Karpas-422 (cell line): ENCODE measurements around the gene ZER1. TPM values are rescaled to one million over a fixed set of nuclear protein-coding genes. Genes with fewer than 3 reads are reported as not detected.
A peak's percentile ranks its signal among the peaks of the same experiment; 100 is the strongest.
"Not testable (repeated sequence)": the region's sequence is repeated elsewhere in the genome, so short reads cannot be mapped to it uniquely, and the experiment has no call there.

ENCODE experiments used
- DNase-seq: peaks from one replicate; pipeline ENCODE4 v3.0.0-alpha.2; 2015
- H2AFZ ChIP-seq: fragments of 200-600 bp; sonication (generic); 2 replicates; pipeline ENCODE4 v1.6.1; 2014; ENCODE audit warnings: antibody characterized with exemption, low read length, mixed read lengths
- H3K27ac ChIP-seq: fragments of 200-600 bp; sonication (generic); 2 replicates; pipeline ENCODE4 v1.5.1; 2014; ENCODE audit warnings: mild to moderate bottlenecking, low read length, moderate library complexity
- H3K27me3 ChIP-seq: fragments of 200-600 bp; sonication (generic); 2 replicates; pipeline ENCODE4 v1.6.1; 2014; ENCODE audit warnings: low read length, mixed read lengths
- H3K36me3 ChIP-seq: fragments of 200-600 bp; sonication (generic); 2 replicates; pipeline ENCODE4 v1.6.1; 2014; ENCODE audit warnings: low read length, mixed read lengths; ENCODE audit not compliant: insufficient read depth
- H3K4me1 ChIP-seq: fragments of 200-600 bp; sonication (generic); 2 replicates; pipeline ENCODE4 v1.6.1; 2014; ENCODE audit warnings: mild to moderate bottlenecking, low read length, mixed read lengths
- H3K4me2 ChIP-seq: fragments of 200-600 bp; sonication (generic); 2 replicates; pipeline ENCODE4 v1.6.1; 2014; ENCODE audit warnings: low read length, low read depth, mild to moderate bottlenecking; ENCODE audit not compliant: poor library complexity, severe bottlenecking
- H3K4me3 ChIP-seq: fragments of 200-600 bp; sonication (generic); 2 replicates; pipeline ENCODE4 v1.5.1; 2014; ENCODE audit warnings: mild to moderate bottlenecking, antibody characterized with exemption, low read length, mixed read lengths
- H3K79me2 ChIP-seq: fragments of 200-600 bp; sonication (generic); 2 replicates; pipeline ENCODE4 v1.6.1; 2014; ENCODE audit warnings: mild to moderate bottlenecking, low read length, mixed read lengths
- H3K9ac ChIP-seq: fragments of 200-600 bp; sonication (generic); 2 replicates; pipeline ENCODE4 v1.6.0; 2014; ENCODE audit warnings: low read length
- H3K9me2 ChIP-seq: fragments of 200-600 bp; sonication (generic), shearing (Covaris generic); replicated peaks from 2 replicates; pipeline ENCODE4 v1.6.0; 2014; ENCODE audit warnings: mild to moderate bottlenecking, low read length, moderate library complexity; ENCODE audit not compliant: insufficient read depth
- H3K9me3 ChIP-seq: fragments of 300-700, 200-600 bp; sonication (generic); 2 replicates; pipeline ENCODE4 v1.6.1; 2014; ENCODE audit warnings: low read length, mixed read lengths
- H4K20me1 ChIP-seq: fragments of 200-600 bp; sonication (generic); 2 replicates; pipeline ENCODE4 v1.6.1; 2014; ENCODE audit warnings: mild to moderate bottlenecking, antibody characterized with exemption, low read length, low read depth; ENCODE audit not compliant: insufficient read depth
- total RNA-seq: library from RNA; depleted of rRNA; stranded (reverse); fragments of >200 nt; shearing (Covaris generic); gene quantifications from 2 replicates; pipeline ENCODE4 v1.2.3, GENCODE V29; 2014; ENCODE audit warnings: low replicate concordance

ZER1 gene
- total RNA-seq, 1 experiment from 2014 or later: 25.4 TPM

- no peak for DNase-seq
- no peak overlapping the region for H3K9ac ChIP-seq
- no peaks in the 10 kb centered on the region for H3K9me3 ChIP-seq
- no peaks in the 10 kb centered on the region for H4K20me1 ChIP-seq
- no peak overlapping the region for H3K27ac ChIP-seq
- no peaks in the 10 kb centered on the region for H3K4me1 ChIP-seq
- H3K36me3 ChIP-seq: no peaks in the 10 kb centered on the region
- H3K4me3 ChIP-seq: no peak overlapping the region
- H2AFZ ChIP-seq: no peak overlapping the region
- no peak overlapping the region for H3K4me2 ChIP-seq
- no peaks in the 10 kb centered on the region for H3K9me2 ChIP-seq
- no peaks in the 10 kb centered on the region for H3K27me3 ChIP-seq
- no peaks in the 10 kb centered on the region for H3K79me2 ChIP-seq
Observed at GRCh38 chr9:128702949-128703615, 68.6 kb downstream of the ZER1 start.

GRCh38 chr9:128702445-128702948, 69.2 kb downstream of the ZER1 start, which contains the start of gene PKN3:
TSS of gene PKN3 (plus strand) at chr9:128702503. CDS start at chr9:128702916, 413 bp downstream.
- Histone ChIP-seq H3K9me3 (no peaks in the 10 kb centered on the region), H4K20me1 (no peaks in the 10 kb centered on the region), H3K27ac (no peak within 1 kb of the TSS), H3K36me3 (no peaks in the 10 kb centered on the region), H3K27me3 (no peaks in the 10 kb centered on the region), H2AFZ (no peak within 1 kb of the TSS), H3K4me1 (no peaks in the 10 kb centered on the region), H3K4me2 (no peak within 1 kb of the TSS), H3K9ac (no peak within 1 kb of the TSS), H3K4me3 (no peak within 1 kb of the TSS), H3K79me2 (no peaks in the 10 kb centered on the region), H3K9me2 (no peaks in the 10 kb centered on the region)
- peak; percentile 84 for DNase-seq

- peaks cover 2% of the 10 kb centered on the region; the same call in 1 of the 2 replicates for H4K20me1 ChIP-seq
- H3K27ac ChIP-seq: no peak overlapping the region
- H3K36me3 ChIP-seq: peaks cover 2% of the 10 kb centered on the region; the same call in 1 of the 2 replicates
- no peaks in the 10 kb centered on the region for H3K27me3 ChIP-seq
- H3K4me2 ChIP-seq: no peak overlapping the region
- no peaks in the 10 kb centered on the region for H3K79me2 ChIP-seq
- no peak overlapping the region for H2AFZ ChIP-seq
- H3K9ac ChIP-seq: no peak overlapping the region
- no peaks in the 10 kb centered on the region for H3K4me1 ChIP-seq
- H3K4me3 ChIP-seq: no peak overlapping the region
- H3K9me2 ChIP-seq: no peaks in the 10 kb centered on the region
- no peaks in the 10 kb centered on the region for H3K9me3 ChIP-seq
- no peak for DNase-seq
Observed at GRCh38 chr9:128701227-128701854, 70.4 kb downstream of the ZER1 start.

GRCh38 chr9:128699096-128699795, 72.5 kb downstream of the ZER1 start:
- not testable (repeated sequence) for H3K9me2 ChIP-seq, H3K9ac ChIP-seq, H3K4me2 ChIP-seq, DNase-seq, H2AFZ ChIP-seq, H3K79me2 ChIP-seq, H3K27ac ChIP-seq, H3K4me3 ChIP-seq, H3K4me1 ChIP-seq, H3K9me3 ChIP-seq, H3K27me3 ChIP-seq
- peaks cover 11% of the 10 kb centered on the region for H4K20me1 ChIP-seq
- peaks cover 16% of the 10 kb centered on the region for H3K36me3 ChIP-seq

- H3K9me2 ChIP-seq: no peaks in the 10 kb centered on the region
- no peaks in the 10 kb centered on the region for H3K4me1 ChIP-seq
- H3K36me3 ChIP-seq: peaks cover 35% of the 10 kb centered on the region
- no peak overlapping the region for H3K4me2 ChIP-seq
- no peaks in the 10 kb centered on the region for H3K79me2 ChIP-seq
- no peak overlapping the region for H3K9ac ChIP-seq
- H2AFZ ChIP-seq: no peak overlapping the region
- H4K20me1 ChIP-seq: peaks cover 24% of the 10 kb centered on the region
- no peak overlapping the region for H3K27ac ChIP-seq
- DNase-seq: no peak
- H3K9me3 ChIP-seq: no peaks in the 10 kb centered on the region
- no peak overlapping the region for H3K4me3 ChIP-seq
- H3K27me3 ChIP-seq: no peaks in the 10 kb centered on the region
Observed at GRCh38 chr9:128696923-128697707, 74.6 kb downstream of the ZER1 start.

GRCh38 chr9:128694344-128694743, 77.4 kb downstream of the ZER1 start:
- Histone ChIP-seq H3K27ac (no peak overlapping the region), H3K27me3 (no peaks in the 10 kb centered on the region), H3K4me3 (no peak overlapping the region), H4K20me1 (peaks cover 44% of the 10 kb centered on the region), H3K4me2 (no peak overlapping the region), H2AFZ (no peak overlapping the region), H3K36me3 (peaks cover 56% of the 10 kb centered on the region), H3K4me1 (peaks cover 12% of the 10 kb centered on the region), H3K9me2 (no peaks in the 10 kb centered on the region), H3K79me2 (peaks cover 22% of the 10 kb centered on the region), H3K9ac (no peak overlapping the region), H3K9me3 (no peaks in the 10 kb centered on the region)
- DNase-seq: no peak

GRCh38 chr9:128693738-128694137, 78.0 kb downstream of the ZER1 start:
- DNase-seq, H3K27ac ChIP-seq, H3K27me3 ChIP-seq, H2AFZ ChIP-seq, H3K9me3 ChIP-seq, H3K4me2 ChIP-seq, H3K9me2 ChIP-seq, H3K4me3 ChIP-seq, H3K9ac ChIP-seq: not testable (repeated sequence)
- peaks cover 12% of the 10 kb centered on the region for H3K4me1 ChIP-seq
- peaks cover 23% of the 10 kb centered on the region for H3K79me2 ChIP-seq
- H4K20me1 ChIP-seq: peaks cover 44% of the 10 kb centered on the region
- H3K36me3 ChIP-seq: peaks cover 56% of the 10 kb centered on the region
